ENCODE measurements around the gene BRME1.

- TF ChIP-seq ATF2 (tag by site-specific recombination; IDR thresholded peaks at IDR 0.05; ENCODE audit: low read depth) (no peak), ZNF239 (tag by site-specific recombination; IDR thresholded peaks at IDR 0.05) (no peak), CTCF (tag by site-specific recombination; IDR thresholded peaks at IDR 0.05) (no peak), SETDB1 (IDR thresholded peaks at IDR 0.05; ENCODE audit: insufficient read length, low read length) (no peak), MYNN (tag by site-specific recombination; IDR thresholded peaks at IDR 0.05; ENCODE audit: borderline replicate concordance) (no peak), ZNF398 (tag by site-specific recombination; IDR thresholded peaks at IDR 0.05) (no peak), ZBTB44 (tag by site-specific recombination; IDR thresholded peaks at IDR 0.05) (no peak), ZBTB8A (tag by site-specific recombination; IDR thresholded peaks at IDR 0.05) (no peak), ZBTB10 (tag by site-specific recombination; IDR thresholded peaks at IDR 0.05) (no peak), ZNF830 (tag by site-specific recombination; IDR thresholded peaks at IDR 0.05; ENCODE audit: low read depth) (no peak), ZNF654 (tag by site-specific recombination; IDR thresholded peaks at IDR 0.05; ENCODE audit: low read depth) (no peak), ZNF792 (tag by site-specific recombination; IDR thresholded peaks at IDR 0.05) (no peak)
These were observed 9.7 kb downstream of the BRME1 start for GRCh38 chr19:13896227-13896626.

Measured in HEK293 (cell line).